NAMALWA (cell line): ENCODE results near the gene RNASEH2B.

Experiments
- DNase-seq: peaks from one replicate; pipeline ENCODE4 v3.0.0-alpha.2; 2015; ENCODE audit warnings: low spot score

Gene RNASEH2B

DNA sequence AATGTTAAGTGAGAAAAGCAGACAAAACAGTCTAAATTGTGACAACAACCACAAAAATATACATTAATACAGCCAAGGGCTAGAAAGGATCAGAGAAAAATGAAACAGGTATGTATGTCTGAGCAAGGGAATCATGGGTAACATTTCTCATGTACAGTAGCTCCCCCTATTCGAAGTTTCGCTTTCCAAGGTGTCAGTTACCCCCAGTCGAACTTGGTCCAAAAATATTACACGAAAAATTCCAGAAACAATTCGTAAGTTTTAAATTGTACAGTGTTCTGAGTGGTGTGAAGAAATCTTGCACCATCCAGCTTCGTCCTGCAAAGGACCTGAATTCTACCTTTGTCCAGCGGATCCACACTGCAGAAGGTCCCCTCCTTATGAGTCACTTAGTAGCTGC is 1.8 kb upstream of the RNASEH2B start:
- DNase-seq, result peak; percentile 44

DNA sequence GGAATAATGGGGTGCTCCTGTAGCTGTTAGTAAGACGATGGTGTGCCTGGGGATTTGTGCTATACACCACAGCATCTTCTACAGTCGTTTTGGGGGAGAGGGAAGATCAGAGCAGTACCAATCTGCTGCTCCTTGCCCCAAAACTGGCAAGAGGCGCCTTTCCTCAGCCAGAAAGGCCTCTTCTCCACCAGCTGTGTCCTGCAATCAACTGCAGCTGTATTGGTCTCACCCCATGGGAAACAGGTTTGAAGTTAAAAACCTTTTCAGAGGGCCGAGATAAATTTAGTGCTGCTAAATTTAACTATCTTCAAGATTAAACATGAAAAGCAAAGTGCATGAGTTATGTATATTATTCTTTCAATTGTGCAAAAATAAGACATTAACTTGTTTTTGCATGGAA is 1.2 kb upstream of the RNASEH2B start:
- DNase-seq, result peak; percentile 86

DNA sequence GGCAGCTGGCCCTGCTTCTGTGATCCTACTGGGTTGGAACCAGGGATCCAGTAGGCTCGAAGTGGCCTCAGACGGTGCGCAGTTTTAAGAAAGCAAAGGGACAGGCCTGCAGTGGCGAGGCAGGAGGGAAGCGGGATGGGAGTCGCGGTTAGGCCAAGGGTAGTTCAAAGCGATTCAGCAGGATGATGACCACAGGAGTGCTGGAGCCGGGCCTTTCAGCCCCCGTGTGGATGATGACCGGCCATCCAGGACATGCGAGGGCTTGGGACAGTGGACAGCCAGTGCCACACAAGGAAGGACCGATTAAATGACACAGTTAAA is 854 bp downstream of the RNASEH2B start:
- no peak for DNase-seq

DNA sequence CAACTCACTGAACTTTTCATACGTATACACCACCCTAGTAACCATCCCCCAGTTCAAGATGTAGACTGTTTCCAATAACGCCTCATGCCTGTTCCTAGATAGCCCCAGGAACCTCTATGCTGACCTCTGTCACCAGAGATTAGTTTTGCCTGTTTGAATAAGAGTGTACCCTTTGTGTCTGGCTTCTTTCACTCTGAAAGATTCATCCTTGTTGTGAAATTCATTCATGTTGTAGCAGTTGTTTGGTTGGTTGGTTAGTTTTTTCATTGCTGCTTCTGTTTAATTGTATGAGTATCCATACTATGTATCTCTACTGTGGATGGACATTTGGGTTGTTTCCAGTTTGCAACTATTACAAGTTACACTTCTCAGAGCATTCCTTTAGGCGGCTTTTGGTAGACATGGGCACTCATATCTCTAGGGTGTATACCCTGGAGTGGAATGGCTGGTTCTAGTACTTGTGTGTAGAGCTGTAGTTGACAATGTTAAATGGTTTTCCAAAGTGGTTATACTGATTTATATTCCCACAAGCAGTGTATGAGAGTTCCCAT is 1.6 kb downstream of the RNASEH2B start:
- peak; percentile 76 for DNase-seq

DNA sequence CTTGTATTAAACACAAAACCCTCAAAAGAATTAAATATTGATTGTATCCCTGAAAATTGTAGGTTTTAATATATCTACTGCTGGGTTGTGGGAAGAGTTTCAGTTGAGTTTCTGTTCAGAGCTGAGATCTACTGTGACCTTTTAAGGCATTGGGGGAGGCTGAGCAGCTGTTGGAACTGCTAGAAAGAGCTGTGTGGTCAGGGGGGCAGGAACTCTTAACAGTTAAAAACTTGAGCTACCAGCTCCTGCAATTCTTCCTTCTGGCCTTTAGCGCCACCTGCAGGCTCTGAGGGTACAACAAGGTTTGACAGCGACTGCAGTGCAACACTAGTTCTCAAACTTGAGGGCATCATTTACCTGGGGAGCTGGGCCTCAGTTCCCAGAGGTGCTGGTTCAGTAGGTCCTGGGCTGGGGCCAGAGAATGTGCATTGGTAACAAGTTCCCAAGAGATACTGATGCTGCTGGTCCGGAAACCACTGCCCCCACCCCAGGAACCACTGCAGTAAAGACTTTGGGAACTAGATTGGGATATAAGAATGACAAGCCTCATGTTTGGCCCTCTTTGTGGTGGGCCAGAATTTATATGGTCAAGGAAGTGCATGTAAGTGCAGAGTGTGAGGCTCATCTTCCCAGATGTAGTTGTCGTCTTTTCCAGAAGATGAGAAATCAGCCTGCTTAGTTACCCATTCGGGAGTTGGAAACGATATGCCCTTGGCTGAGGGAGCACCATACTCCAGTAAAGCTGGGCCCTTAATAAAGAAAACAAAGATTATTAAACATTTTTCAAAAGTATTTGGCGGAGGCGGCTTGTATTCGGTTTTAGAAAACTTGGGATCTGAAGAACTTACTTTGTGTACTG is 2.6 kb downstream of the RNASEH2B start:
- DNase-seq, result peak; percentile 98

DNA sequence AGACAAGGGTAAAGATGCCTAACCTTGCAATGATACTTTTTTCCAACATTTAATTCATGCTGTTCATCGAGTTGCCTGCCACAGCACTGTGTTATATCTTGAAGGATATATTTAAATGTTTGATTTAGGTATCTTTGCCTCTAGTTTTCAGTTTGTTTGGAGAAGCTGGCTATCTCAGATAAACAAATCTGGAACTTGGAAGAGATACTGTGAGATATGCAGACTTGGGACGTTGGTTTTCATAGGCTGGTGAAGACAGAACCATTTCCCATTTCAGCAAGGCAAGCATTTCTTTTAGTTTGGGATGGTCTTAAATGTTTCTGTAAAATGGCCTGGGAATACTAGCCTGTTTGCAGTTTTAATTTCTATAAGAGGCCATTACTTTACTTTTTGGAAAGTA is 3.3 kb downstream of the RNASEH2B start:
- no peak for DNase-seq

DNA sequence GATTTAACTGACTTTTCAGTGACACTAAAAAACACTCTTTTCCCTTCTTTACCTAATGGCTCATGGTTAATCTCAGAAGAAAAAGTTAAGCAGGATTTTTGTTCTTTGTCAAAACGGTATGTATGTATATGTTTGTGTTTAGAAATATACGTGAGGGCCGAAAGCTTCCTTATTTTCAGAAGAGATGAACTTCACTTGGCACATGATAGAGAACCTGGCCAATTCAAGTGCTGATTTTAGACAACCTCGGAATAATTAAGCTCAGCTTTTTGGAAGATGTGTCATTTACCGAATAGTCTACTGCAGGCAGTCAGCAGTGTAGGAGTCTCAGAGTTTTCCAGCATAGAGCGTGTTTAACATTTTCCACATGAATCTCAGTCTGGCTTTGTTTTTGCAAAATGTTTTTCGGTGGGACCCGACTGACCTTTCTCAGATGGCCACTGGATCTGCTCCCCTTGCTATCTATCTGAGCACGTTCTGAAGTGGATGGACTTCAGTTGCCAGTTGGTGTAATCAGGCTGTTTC is 4.6 kb downstream of the RNASEH2B start:
- DNase-seq, result peak; percentile 25

DNA sequence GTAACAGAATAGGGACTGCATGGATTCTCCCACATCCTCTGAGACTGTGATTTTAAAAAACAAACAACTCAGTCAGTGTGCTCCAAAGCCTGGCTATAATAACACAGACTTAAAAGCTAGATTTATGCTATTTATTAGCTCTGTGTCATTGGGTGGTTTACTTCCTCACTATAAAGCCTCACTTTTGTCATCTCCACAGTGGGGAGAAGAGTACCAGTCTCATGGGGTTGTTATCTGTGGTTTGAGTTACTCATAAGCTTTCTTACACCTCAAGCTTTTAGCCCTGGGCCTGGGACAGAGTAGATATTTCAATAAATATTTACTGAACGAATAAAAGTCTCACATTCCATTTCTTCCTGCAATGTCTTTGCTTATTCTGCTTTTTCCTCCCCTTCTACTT is 5.3 kb downstream of the RNASEH2B start:
- peak; percentile 42 for DNase-seq

DNA sequence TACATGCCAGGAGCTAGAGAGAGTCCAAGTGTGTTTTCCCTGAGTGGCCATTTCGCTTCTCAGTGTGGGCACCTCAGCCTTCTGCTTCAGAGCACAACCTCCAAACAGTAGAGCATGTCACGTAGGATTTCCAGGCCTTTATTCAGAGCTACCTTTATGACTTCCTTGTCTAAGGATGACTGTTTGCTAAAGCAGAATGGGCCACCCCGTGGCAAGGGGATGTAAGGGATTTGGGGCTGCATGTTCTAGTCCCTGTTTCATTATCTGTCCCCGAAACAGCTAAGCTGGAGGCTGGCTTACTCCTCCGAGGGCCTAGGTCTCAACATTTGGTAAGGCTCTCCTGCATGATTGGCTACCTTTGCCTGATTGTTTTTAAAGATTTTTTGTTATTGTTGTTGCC is 6.0 kb downstream of the RNASEH2B start:
- peak; percentile 68 for DNase-seq

DNA sequence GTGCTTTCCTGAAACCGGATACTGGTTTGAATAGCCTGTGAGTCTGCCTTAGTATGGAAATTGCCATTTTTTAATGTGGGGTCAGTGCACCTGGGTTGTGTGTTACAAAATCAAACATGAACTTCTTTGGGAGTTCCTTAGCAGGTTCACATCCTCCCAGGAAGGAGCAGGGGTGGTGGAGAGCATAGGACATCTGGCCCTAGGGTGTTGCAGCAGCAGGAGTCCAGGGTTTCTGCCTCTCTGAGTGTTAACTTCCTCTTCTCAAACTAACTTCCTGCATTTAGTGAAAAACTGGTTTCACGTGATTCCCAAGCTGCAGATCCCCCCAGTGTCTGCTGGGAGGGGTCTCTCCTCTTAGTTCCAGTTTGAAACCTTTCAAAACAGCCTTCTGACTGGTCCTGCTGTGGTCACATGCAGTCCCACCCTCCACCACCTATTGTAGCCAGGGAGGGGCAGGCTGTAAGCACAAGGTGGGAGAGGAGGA is 7.2 kb downstream of the RNASEH2B start:
- DNase-seq, result peak; percentile 72

DNA sequence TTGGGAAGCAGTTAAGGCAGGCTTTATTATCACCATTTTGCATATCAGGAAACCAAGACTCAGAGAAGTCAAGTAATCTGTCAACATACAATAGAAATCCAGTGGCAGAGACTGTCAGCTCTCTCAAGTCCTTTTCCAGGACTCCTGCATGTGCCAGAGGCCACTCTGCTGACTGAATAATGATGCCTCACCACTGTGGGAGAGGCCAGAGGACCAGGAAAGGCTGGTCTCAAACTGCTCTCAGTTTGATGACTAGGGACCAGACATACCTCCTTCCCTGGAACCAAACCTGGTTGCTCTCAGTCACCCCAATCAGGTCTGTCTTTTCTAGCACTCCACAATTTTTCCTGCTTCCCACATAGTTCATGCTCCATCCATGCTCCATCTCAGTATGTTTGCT is 8.0 kb downstream of the RNASEH2B start:
- no peak for DNase-seq

DNA sequence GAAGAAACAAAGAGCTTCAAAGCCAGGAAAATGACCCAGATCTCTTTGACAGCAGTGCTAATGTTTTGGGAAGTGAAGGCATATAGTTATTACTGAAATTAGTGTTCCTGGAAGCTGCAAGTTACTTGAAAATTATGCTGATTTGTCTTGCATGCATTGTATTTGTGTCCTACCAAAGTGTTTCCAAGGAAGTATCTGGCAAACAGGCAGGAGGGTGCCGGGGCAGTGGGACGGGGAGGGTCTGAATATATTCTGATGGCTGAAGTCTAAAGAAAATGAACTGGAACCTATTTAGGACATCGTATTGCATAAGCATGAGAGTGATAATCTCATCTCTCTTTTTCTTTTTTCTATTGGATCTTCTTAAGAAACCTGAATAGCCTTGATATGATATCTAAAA is 9.0 kb downstream of the RNASEH2B start:
- DNase-seq, result no peak

DNA sequence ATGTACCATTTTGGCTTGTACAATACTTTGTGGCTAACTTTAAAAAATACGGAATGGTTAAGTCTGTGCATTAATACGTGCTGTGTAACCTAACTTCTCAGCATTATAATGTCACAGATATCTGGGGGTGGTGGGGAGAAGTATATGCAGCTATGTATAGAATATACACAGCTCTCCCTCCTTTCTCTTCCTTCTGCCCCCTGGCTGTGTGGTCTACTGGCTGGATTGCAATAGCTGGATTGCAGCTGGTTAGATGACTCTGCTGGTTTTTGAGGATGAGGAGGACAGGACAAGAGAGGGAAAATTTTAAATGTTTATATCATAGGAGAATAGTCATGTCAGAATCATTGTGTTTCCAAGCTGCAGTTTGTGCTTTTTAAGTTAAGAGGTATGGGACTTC is 9.7 kb downstream of the RNASEH2B start:
- DNase-seq, result no peak

DNA sequence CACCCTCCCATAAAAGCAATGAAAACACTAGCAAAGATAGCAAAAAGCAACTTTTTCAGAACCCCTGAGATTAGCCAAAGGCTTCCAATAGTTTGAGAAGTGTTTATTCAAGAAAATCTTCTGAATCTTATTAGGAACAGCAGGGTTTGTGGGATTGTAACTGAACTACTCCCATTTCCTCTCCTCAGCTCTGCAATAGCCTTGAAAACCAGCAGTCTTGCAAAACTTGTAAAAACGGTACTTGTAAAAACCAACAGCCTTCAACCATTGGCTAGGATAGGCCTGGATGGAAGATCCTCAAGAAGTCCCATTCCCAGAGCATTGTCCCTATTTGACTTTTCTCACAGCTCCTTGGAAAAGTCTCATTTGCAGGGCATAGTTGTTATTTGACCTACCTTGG is 12.1 kb downstream of the RNASEH2B start:
- DNase-seq, result no peak

DNA sequence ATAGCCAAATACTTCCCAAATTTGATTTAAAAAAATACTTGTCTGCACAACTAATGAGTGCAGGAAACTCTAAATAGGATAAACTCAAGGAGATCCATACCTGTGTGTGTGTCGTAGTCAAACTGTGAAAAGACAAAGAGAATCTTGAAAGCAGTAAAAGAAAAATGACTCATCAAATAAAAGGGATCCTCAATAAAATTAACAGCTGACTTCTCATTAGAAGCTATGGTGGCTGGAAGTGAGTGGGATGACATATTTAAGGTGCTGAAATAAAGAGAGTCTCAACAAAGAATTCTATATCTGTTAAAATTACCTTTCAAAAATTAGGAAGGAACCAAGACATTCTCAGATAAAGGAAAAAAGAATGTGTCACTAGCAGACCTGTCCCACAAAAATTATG is 13.7 kb downstream of the RNASEH2B start:
- DNase-seq, result no peak

DNA sequence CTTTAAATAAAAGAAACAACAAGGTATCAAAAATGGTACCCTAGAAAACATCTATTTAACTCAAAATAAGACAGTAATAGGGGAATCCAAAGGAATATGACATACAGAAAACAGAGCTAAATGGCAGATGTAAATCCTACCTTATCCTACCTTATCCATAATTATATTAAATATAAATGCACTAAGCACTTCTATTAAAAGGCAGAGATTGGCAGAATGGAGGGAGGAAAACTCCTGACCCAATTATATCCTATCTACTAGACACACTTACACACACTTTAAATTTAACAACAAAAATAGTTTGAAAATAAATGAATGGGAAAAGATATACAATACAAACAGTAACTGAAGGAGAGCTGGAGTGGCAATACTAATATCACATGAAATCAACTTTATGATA is 14.4 kb downstream of the RNASEH2B start:
- no peak for DNase-seq

DNA sequence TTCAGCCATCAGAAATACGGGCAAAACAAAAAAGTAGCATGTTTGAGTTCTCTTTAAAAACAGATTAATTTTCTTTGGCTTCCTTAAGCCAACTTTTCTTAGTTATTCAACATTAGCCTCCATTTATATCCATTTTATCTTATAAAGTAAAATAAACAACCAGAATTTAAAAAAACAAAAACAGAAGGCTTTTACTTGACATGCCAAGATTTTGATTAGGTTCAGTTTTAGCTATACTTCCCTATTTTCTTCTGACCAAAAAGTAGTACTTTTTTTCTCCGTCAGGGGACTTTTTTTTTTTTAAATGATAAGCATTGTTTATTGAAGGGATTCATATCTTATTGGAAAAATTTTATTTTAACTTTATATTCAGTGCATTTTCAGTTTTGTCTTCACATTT is 18.1 kb downstream of the RNASEH2B start:
- DNase-seq, result no peak

DNA sequence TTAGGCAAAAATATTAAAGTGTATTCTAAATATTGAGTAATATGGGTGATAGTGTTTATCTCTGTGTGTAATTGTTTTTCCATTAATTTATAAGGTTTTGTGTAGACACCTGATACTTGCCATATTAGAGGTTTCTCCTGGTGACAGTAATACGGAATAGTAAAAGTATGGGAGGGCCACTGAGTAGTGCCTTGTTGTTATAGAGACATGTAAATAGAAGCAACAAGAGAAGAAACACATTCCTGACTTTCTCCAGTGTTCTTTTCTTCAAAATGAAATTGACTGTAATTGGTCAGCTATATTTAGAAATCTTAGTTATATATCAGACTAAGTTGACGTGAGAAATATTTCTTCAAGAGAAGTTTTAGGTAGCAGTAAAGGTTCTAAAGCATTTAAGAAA is 18.5 kb downstream of the RNASEH2B start:
- no peak for DNase-seq

DNA sequence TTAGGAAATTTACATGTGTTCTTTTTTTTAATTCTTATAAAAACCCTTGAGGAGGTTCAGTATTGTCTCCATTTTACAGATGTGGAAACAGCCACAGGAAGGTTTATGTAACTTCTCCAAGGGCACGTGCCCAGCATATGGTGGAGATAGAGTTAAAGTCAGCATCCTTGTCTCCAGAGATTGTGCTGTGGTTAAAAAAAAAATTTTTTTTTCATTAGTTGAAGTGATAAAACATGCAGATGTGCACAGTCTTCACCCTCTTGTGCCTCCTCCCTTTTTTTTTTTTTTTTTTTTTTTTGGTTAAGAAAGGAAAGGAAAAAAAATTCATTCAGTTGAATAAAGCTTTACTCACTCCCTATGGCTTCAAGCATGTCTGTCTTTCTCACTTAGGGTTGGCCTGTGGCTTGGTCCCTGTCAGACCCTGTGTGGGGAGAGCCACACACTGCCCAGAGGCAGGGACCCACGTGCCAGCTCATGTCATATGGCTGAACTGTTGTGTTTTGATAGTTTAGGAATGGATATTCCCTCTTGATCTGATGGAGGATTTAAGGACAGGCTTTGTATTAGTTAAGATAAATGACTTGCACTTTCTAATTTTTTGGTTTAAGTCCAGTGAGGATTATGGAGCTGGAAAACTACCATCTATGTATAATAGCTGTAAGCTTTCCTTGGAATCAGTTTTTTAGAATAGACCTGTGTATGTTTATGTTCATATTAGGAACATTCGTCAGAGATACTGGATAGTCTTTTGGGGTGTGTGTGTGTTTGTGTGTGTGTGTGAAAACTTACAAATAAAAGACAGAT is 19.3 kb downstream of the RNASEH2B start:
- DNase-seq, result no peak

DNA sequence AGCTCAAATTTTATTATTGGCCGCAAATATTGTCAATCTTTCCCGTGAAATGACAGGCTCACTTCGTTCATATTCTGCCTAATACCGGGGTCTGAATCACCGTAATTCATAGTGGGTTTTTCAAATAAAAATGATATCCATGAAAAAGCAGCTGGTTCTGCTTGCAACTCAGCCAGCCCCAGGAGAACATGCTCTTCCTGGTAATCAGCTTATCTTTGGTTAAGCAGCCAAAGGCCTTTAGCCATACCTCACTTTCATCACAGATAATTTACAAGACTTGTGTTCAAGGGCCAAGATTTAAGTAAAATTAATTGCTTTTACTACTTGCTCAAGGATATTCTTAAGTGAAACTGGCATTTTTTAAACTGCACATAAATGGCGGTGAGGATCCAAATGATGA is 22.5 kb downstream of the RNASEH2B start:
- no peak for DNase-seq

DNA sequence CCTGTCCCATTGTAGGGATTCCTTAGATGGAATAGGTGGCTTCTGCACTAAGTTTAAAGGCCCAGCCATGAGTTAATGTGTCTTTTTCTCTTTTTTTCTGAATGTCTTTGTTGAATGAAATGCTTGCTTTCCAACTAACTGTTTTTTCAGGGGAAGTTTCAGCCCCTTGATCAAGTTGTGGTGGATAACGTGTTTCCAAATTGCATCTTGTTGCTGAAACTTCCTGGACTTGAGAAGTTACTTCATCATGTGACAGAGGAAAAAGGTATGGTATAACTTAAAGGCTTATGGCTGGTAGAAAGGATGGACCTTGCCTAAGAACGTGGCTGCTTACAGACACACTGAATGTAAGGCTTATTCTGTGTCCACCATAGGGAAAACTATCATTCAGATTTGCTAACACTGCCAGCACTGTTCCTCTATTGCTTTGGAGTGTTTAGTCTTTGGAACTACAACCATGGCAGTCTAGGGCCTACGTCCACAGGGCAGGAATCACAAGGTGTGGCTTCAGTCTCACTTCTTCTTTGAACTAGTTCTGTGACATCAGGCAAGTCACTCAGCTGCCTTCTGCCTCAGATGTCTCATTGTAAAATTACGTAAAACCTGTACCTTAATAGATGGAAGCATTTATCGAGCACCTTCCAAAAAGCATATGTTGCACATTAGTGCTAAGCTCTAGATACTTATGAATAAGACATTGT is 25.3 kb downstream of the RNASEH2B start:
- DNase-seq, result no peak

DNA sequence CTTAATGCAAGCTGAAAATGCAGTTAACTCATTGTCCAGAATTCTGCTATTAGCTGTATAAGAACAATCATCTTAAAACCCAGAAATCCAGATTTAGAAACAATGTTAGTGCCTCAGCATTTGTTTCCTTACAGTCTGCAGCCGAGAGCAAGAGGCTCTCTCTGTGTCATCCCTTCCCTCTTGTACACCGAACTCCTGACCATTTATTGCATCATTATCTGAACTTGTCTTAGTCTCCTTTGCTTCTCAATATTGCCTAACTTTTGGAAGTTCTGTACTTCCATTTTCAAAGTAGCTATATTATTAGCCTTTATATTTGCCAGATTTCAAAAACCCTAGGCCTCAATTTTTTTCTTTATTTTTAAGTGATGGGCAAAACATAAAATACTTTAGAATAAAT is 27.1 kb downstream of the RNASEH2B start:
- no peak for DNase-seq
